DMS 273 (cell line): ENCODE results near the gene CTU2.

Experiments
- DNase-seq: peaks from one replicate; lab custom pipeline; 2025; ENCODE audit not compliant: unreplicated experiment; lab: John Stamatoyannopoulos, UW

Gene CTU2

GRCh38 chr16:88743693-88744576 lies 37.6 kb downstream of the CTU2 start:
- peak; percentile 89 for DNase-seq

DNA sequence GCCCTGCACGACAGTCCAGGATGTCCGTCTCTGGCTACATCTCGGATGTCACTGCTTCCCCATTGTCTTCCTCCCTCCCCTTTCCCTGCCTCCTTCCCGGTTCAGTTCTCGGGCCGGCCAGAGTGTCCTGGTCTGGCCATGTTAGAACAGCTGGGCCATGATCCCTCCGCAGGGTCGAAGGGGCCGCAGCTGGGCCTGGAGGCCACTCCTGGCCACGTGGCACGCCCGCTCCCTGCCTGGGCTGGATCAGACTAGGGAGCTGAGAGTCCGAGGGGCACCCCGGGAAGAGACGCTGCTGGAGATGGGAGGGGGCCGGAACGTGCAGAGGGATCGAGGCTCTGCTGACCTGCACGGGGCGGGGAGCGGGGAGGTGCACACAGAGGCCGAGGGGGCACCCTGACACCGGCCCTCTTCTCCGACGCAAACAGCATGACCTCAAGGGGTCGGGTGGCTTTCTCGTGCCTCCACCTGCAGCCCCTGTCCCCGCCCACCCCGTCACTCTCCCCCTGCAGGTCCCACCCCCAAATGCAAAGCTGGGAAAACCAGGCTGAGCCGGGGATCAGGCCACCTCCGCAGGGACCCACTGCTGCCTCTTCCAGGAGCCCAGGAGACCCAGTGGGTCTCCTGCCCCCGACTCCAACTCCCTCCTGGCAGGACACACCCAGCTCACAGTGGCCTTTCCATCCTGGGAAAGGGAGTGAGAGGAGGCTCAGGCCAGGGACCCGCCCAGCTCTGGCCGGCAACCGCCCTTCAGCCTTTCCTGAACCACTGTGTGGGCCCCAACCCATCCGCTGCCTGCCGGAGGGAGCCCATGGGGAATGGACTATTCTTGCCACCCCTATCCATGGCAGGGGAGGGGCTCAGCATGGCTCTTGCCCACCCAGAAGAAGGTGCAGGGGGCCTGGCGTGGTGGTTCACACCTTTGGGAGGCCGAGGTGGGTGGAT lies 38.5 kb downstream of the CTU2 start:
- DNase-seq, result no peak

GRCh38 chr16:88746506-88746905 lies 40.2 kb downstream of the CTU2 start:
- DNase-seq, result peak; percentile 49

GRCh38 chr16:88747588-88748301 lies 41.4 kb downstream of the CTU2 start:
- peak; percentile 80 for DNase-seq

DNA sequence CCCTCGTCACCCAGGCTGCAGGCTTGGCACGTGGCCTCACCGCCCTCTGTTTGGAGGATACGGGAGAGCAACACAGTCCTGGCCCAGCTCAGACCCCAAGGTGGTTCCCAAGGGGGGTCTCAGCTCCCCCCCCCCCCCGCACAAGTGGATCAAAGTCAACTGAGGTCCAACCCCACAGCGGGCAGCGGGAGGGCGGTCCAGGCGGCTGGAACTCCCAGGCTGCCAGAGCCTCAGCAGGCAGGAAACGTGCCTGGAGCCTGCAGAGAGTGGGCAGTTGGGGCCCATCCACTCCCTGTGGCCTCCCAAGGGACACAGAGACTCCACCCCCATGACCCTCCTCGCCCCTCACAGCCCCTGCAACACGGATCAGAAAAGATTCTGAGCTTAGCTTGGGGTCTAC lies 42.1 kb downstream of the CTU2 start:
- DNase-seq, result no peak

- no peak for DNase-seq
Measured at GRCh38 chr16:88749358-88749757, 43.1 kb downstream of the CTU2 start.

DNA sequence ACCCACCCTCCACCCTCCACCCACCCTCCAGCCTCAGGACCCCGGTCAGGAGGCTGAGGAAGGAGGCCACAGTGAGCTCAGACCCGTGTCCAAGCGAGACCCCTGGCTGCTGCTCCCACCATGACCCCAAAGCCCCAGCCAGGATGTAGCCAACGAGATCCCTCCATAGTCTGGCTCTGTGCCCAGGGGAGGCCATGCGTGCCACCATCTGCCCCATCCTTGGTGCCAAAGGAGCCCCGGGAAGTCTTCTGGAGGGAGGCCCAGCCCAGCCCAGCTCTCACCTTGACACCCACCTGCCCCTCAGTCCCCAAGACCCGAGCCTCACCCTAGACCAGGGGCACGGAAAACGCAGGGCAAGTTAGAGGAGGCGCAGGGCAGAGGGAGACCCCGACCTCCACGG lies 44.6 kb downstream of the CTU2 start:
- DNase-seq, result peak; percentile 90

DNA sequence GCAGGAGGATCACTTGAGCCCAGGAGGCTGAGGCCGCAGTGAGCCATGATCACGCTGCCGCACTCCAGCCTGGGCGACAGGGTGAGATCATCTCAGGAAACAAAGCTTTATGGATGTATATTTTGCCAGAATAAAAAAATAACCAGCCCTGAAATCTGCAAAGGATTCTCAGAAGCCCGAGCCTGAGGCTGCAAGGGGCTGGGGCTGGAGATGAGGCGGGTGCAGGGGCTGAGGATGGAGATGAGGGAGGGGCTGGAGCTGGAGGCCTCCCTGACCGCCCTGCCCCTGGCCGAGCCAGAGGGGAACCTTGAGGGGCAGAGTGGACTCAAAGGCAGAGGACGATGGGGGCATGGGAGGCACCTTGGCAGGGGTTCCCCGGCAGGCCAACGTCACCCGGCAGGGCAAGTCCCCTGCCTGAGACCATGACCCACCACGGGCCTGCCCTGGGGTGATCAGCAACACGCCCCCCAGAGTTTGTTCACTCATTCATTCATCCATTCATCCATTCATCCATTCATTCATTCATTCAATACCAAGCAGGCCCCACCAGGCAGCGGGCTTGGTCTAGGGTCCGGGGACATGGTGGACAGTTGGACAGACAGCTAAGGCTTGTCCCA lies 46.2 kb downstream of the CTU2 start:
- no peak for DNase-seq

DNA sequence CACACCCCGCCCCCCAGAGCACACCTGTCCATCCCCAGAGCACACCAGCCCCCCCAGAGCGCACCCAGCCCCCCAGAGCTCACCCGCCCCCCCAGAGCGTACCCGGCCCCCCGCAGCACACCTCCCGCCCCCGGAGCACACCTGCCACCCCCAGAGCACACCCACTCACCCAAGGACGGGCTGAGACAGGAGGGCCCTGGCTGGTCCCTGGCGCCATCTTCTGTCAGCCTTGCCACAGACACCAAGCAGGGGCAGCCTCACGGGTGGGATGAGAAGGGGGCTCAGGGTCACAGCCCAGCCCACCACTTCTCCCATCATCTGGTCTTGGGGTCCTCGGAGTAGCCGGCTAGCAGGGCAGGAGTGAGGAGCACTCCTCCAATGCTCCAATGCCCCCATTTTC lies 46.9 kb downstream of the CTU2 start:
- DNase-seq, result no peak

DNA sequence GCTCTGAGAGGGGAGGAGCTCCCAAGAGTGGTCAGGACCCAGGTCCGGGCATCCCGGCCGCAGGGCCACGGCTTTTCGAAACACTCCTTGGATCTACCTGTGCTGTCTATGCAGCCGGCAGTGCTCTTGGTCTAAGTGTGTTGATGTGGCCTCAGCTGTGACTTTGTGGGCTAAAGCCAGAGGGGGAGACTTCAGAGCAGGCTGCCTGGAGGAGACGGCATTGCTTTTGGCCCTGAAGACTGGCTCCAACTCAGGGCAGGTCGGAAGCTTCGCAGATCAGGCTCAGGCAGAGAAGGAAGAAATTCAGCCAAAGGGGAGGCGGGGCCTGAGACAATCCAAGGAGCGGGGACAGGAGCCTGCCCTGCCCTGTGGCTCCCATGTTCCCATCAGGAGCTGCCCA lies 47.3 kb downstream of the CTU2 start:
- no peak for DNase-seq

- no peak for DNase-seq
Measured at GRCh38 chr16:88754109-88754911, 48.0 kb downstream of the CTU2 start.

GRCh38 chr16:88754912-88755744 lies 48.8 kb downstream of the CTU2 start:
- DNase-seq, result peak; percentile 46

GRCh38 chr16:88755745-88756443 lies 49.6 kb downstream of the CTU2 start:
- no peak for DNase-seq

GRCh38 chr16:88758227-88758943 lies 52.1 kb downstream of the CTU2 start:
- DNase-seq, result no peak

- no peak for DNase-seq
Measured at GRCh38 chr16:88758944-88759244, 52.6 kb downstream of the CTU2 start.

GRCh38 chr16:88759245-88759975 lies 53.1 kb downstream of the CTU2 start:
- peak; percentile 36 for DNase-seq

DNA sequence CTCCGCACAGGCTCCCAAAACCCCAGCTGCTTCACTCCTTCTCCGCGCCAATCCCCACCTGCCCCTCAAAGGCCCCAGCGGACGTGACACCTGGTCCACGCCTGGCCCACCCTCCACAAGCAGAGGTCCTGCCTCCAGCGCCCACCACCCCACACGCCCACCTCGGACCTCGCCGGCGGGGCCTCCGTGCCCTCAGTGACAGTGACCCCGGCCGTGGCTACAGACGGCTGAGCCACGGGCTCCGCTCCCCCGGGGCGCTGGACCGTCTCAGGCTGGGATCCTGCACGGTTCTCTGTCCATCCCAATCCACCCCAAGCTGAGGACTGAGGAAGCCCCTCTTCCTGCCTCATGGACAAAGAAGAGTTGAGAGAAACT lies 53.7 kb downstream of the CTU2 start:
- no peak for DNase-seq
